ENCODE measurements around the gene ARHGAP24.
A peak's percentile ranks its signal among the peaks of the same experiment; 100 is the strongest.
"Not testable (repeated sequence)": the region's sequence is repeated elsewhere in the genome, so short reads cannot be mapped to it uniquely, and the experiment has no call there.

ARHGAP24 gene

DNA sequence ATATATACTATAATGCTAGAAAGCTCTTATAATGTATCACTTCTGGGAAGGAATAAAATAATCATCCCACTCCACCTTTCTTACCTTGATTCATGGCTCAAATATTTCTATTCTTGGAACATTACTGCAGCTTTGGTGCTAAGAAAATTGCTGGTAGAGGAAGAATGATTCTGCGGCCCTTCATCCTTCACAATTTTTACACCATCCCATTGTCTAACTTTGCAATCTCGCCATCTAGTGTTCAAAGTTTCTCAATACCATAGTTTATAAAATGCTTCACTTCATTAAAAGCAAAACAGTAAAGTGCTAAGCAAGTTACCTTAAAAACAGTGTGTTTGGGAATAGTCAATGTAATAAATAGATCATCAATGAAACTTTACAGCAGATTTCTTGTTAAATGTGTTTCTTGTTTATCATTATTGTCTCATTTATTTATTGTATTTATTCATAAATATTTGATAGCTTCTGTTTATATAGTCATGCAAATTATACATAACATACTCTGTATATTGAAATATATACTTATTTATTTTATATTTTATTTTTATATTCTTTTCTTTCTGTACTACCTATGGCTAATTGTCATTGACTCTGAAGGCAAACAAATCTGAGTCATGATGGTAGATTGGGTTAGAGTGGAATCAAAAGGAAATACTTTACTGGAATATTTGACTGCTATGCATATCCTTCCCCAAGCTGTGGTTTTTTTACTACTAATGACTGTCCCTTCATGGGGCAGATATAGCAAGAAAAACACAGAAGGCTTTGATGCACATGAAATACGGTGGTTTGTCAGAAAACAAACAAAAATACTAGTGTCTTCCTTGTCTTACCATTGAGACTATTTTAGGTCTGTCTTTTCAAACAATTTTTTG, 494.2 kb downstream of the ARHGAP24 start:
- peak; percentile 84 for DNase-seq

- peak; percentile 30 for DNase-seq
These were observed 495.6 kb downstream of the ARHGAP24 start for GRCh38 chr4:85970535-85970934.

- no peak for DNase-seq
These were observed 504.3 kb downstream of the ARHGAP24 start for GRCh38 chr4:85979276-85979675.

DNA sequence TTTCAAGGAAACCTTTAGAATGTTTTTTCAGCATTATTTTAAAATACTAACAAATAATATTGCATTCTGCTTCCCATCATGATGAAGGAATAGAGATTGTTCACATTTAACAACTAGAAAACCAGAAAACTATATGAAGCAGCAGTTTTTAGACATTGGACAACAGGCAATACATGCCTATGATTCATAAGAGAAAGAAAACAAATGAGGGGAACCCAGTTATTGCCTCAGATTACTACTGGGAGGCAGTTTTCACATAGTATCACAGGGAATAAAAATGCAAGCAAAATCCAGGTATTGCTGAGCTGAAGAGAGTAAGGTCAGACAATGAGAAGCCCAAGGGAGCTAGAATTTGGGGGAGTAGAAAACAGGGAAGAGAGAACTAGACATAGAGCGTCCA, 511.3 kb downstream of the ARHGAP24 start:
- no peak for DNase-seq

- DNase-seq = no peak
These were observed 518.7 kb downstream of the ARHGAP24 start for GRCh38 chr4:85993641-85994040.

GRCh38 chr4:85994576-85994975, 519.6 kb downstream of the ARHGAP24 start:
- DNase-seq = peak; percentile 9

DNA sequence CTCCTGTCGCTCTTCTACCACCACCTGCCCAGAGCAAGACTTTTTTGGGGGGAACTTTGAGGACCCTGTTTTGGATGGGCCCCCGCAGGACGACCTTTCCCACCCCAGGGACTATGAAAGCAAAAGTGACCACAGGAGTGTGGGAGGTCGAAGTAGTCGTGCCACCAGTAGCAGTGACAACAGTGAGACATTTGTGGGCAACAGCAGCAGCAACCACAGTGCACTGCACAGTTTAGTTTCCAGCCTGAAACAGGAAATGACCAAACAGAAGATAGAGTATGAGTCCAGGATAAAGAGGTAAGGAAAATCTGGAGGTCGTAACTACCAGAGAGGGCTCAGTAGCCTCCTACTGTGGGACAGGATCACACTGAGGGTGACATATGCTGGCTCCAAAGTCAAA, 520.4 kb downstream of the ARHGAP24 start:
- no peak for DNase-seq

DNA sequence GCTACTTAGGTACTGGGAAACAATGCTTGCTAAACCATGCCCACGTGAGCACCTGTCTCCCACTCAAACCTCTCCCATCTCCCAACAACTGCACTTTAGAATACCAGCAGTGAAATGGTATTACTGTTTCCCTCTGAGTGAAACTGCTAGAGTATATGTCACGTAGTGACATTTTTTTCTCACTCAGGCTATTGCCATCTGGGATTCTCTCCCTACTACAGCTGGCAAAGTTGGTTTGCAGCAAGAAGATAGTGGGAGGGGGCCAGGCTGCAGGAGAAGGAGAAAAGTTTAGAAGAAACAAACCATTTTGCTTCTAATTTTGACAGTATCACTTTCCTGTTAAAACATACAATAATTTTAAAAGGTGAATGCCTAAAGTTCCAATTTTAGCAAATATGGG, 526.6 kb downstream of the ARHGAP24 start:
- no peak for DNase-seq

DNA sequence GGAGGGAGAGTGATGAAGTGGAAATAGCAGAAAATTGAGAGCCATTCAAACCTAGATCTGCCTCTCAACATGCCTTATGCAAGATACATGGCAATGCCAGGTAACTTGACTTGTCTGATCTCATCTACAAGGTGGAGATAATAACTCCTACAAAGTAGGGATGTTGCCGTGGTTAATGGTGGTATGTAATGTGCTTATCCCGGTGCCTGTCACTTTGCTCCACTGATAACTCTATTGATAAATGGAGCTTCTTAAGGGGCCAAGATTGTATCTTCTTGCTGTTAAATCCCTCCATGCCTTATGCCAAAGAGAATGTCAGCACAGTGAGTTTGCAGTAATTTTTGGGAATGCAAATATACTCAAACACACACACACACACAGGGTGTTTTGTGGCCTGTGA, 529.1 kb downstream of the ARHGAP24 start:
- no peak for DNase-seq

DNA sequence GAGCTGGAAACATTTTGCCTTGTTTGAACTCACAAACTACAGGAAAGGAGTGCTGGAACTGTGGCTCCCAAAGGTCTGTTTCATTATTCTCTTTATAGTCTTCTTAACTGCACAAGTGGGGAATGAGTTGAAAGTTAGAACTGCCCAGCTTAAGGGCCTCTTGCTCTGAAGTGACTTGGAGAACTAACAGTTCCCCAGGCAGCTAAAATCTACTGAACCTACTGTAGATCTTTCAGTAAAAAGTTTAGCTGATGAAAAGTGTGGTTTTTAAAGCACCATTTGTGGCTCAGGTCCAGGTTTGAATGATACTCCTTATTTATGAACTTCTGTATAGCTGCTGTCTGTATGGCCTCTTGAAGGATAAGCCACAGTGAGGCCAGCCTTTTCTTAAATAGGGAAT, 531.1 kb downstream of the ARHGAP24 start:
- DNase-seq = peak; percentile 6

DNA sequence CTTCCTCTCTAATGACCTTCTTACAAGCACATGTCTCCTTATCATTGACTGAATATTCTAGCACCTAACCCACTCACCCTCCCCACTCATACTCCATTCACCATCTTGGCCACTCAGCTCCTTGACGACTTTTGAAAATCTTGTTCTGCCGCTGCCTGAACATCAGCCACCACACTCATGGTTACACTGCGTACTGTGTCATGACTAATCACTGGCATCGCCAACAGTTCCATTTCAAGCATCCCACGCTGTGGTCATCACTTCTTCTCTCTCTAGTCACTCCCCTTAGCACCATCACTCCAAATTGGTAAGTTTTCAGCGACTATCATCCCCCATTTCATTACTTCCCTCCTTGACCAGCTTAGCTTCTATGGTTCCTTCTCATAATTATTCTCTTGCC, 532.1 kb downstream of the ARHGAP24 start:
- DNase-seq = no peak

DNA sequence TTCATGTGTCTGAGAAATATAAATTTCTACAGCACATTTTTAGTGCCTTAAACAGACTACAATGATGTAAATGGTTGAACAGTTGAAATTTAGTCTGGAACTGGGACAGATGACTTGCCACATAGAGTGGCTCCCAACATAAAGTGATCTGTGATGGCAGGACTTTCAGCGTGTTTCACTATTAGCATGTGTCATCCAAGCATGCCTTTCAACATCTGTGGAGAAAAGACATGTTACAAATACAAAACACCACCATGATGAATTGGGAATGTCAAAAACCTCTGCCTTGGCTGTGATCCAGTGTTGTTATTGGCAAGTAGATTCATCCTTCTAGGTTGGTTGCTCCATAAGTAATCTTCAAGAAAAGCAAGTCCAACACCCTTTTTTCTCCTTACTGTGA, 536.2 kb downstream of the ARHGAP24 start:
- peak; percentile 98 for DNase-seq

DNA sequence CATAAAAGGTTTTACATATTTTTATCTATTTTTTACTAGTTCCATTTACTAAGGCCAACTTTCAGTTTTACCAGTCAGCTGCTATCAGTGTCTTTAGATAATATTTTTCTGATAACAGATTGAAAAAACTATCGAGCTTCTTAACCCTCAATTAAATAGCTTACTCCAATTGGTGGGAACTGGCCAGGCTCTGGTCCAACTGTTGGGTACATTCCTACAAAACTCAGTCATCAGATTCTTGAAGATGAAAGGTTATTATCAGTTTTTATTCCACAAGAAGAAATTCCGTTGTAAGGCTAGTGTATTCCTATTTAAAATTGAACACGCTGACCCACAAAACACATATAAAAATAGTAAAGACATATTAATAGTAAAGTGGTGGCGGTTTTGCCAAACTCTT, 538.7 kb downstream of the ARHGAP24 start:
- DNase-seq = peak; percentile 68

DNA sequence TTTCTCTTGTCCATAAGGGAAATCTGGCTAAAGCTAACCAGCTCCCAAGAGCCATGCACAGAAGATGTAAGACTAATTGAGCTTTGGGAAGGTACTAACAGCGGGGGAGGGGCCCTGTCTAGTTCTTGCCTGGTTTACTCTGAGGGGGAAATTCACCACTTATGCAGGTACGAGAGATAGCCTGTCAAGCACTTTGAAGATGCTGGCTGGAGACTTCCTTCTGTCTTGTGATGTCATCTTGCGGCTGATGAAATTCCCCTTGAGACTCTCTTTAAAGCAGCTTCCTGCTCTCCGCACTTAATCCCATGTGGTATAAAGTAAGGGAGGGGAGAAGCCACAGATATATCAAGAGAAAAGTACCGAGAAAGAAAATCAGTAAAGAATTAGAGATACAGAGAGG, 539.6 kb downstream of the ARHGAP24 start:
- DNase-seq = peak; percentile 69

DNA sequence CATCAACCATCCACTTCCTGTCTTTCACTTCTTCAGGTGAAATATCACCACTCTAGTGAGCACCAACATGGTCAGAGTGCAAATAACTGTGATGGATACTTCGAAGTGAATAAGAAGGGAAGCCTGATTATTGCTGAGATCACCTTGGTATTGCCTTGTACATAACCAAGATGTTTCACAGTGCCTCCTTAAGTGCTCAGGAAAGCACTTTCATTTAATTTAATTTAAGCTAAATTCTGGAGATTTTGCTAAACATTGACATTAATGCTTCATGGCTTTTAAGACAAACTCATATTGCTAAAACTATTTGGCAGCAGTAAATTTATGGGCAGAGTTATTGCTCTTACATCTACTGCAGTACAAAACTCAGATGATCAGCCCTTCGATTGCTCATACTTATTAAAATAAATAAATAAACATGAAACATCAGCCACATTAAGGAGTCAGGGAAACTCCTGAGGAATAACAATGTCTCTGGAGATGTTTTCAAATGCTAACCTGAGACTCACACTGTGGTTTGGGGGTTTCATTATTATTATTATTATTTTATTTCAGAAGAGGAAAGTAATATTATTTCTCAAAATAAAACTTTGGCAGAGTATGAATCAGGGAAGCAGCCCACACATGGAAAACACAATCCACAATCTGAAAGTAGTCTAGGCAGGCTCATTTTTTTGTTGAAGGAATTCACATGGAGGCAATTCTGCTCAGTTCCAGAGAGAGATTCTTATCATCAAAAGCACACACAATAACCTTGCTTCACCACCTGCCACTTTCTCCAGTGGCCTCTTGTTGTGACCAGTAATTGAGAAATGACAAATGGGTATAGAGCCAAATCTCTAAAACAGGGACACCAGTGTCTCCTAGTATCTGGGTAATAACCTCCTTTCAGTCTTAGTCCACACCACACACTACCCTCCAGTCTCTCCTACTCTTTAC, 540.7 kb downstream of the ARHGAP24 start:
- DNase-seq = peak; percentile 7

DNA sequence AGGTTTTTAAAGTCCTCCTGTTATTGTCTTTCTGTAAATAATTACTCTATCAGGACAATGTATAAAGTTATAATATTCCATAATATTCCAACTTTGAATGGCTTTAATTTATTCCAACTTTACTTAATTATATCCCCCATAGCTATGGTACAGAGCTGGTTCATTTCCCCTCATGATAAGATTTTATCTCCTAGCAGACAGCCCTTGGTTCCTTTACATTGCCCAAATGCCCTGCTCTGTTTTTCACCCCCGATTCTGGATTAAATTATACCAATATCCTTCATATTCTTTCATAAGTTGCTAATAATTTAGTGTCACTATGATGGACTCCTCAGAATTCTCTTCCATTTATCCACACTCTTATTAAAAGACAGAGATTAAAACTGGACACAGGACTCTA, 544.4 kb downstream of the ARHGAP24 start:
- DNase-seq = no peak

- peak; percentile 41 for DNase-seq
These were observed 545.0 kb downstream of the ARHGAP24 start for GRCh38 chr4:86019906-86020305.

- not testable (repeated sequence) for DNase-seq
These were observed 546.7 kb downstream of the ARHGAP24 start for GRCh38 chr4:86021671-86022070.

GRCh38 chr4:86026720-86027119, 551.8 kb downstream of the ARHGAP24 start:
- no peak for DNase-seq

- DNase-seq = peak; percentile 26
These were observed 557.0 kb downstream of the ARHGAP24 start for GRCh38 chr4:86031927-86032326.

DNA sequence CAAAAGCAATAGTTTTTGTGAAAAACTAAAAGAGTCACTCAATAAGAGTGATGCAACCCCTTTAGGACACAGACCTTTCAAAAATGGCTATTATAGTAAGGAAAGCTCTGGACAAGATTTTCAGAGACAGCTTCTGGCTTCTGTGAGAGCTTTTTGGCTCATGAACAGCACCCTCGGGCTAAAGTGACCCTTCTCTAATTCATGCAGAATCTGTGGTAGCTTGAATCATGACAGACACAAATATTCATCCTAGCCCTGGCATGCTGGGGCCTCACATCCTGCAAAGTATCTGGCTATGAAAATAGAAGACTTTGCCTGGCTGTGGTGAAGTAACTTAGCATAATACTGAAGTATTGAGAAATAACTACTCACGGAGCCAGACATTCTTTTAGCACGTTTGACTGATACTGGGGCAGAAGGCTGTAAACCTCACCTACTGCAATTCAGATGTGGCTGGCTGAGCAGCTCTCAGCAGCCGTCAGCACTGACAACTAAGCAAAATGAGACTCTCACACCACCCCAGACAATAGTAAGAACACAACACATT, 557.6 kb downstream of the ARHGAP24 start:
- peak; percentile 93 for DNase-seq

GRCh38 chr4:86033171-86033570, 558.2 kb downstream of the ARHGAP24 start:
- peak; percentile 74 for DNase-seq

GRCh38 chr4:86034616-86035015, 559.7 kb downstream of the ARHGAP24 start:
- DNase-seq = no peak
